Esophagus squamous epithelium (tissue), 5 donors: Measurements from ENCODE around the gene MAD1L1. TPM values are rescaled to one million over a fixed set of nuclear protein-coding genes. Genes with fewer than 3 reads are reported as not detected.
"Not testable (repeated sequence)": the region's sequence is repeated elsewhere in the genome, so short reads cannot be mapped to it uniquely, and the experiment has no call there.

Experiments used
- DNase-seq: peaks from one replicate; lab custom pipeline; 2025; lab: John Stamatoyannopoulos, UW
- H3K27ac ChIP-seq, 4 donors: fragments of 200-600 bp; sonication (generic); one replicate each; pipeline ENCODE4 v1.5.1; 2016 to 2019; ENCODE audit warnings: mild to moderate bottlenecking in 1 of 4
- H3K27me3 ChIP-seq, 4 donors: fragments of 200-600 bp; sonication (generic); 1 replicate in 3 of 4; 2 replicates in 1 of 4; pipeline versions ENCODE4 v1.5.1 to v1.6.0; 2017 to 2021; ENCODE audit warnings: antibody characterized with exemption in 1 of 4
- H3K36me3 ChIP-seq, 3 donors: fragments of 200-600 bp; sonication (generic); one replicate each; pipeline ENCODE4 v1.5.1; 2016 to 2019
- H3K4me1 ChIP-seq, 3 donors: fragments of 200-600 bp; sonication (generic); one replicate each; pipeline ENCODE4 v1.5.1; 2017 to 2019
- H3K4me3 ChIP-seq, 4 donors: fragments of 200-600 bp; sonication (generic); 1 replicate in 3 of 4; 2 replicates in 1 of 4; pipeline ENCODE4 v1.5.1; 2016 to 2019; ENCODE audit warnings: mild to moderate bottlenecking in 2 of 4, moderate library complexity in 1 of 4
- H3K9me3 ChIP-seq, 3 donors: fragments of 200-600 bp; sonication (generic); one replicate each; pipeline ENCODE4 v1.5.1; 2016 to 2019
- CTCF ChIP-seq, 6 experiments: fragments of 450-650 bp in 4 of 6; fragments of 200-600 bp in 2 of 6; sonication (generic) in 2 of 6; IDR thresholded peaks; one replicate each; pipeline ENCODE4 v1.5.1; 2016 to 2019; ENCODE audit warnings: antibody characterized with exemption in 6 of 6, mild to moderate bottlenecking in 4 of 6, moderate library complexity in 4 of 6
- POLR2A ChIP-seq, 4 donors: fragments of 450-650 bp; IDR thresholded peaks; one replicate each; pipeline ENCODE4 v1.6.1; 2017; ENCODE audit warnings: antibody characterized with exemption in 4 of 4, mild to moderate bottlenecking in 4 of 4, moderate library complexity in 3 of 4
- WGBS, 2 donors: methylation state at CpG; one replicate each; pipeline ENCODE4 v1.1.5; 2018; 5-methylcytosine and 5-hydroxymethylcytosine counted together
- intact Hi-C: fragments of 100-400 bp; cut with DNase I; formaldehyde crosslinking; loops from one replicate; pipeline ENCODE4 v1.15.0; 2022
- total RNA-seq, 4 donors: library from RNA; depleted of rRNA; stranded (reverse); fragments of >200 nt; gene quantifications; one replicate each; pipeline ENCODE4 v1.1.0, GENCODE V29; 2016
- donor health status: DM: yes; HTN: yes; CAD: no.

MAD1L1 gene
- total RNA-seq, 4 donors from 2014 or later, result 16.6 to 40.4 (median 30.2) TPM

GRCh38 chr7:1933066-1933750, 299.5 kb downstream of the MAD1L1 start:
- TF ChIP-seq POLR2A (IDR thresholded peaks at IDR 0.05) (no peak), CTCF (IDR thresholded peaks at IDR 0.05) (no peak)
- intact Hi-C loops, result no loop called here
- H3K36me3 ChIP-seq, result peaks cover 0 to 22% (median 0%) of the 10 kb centered on the region in 3 donors
- no peak overlapping the region for H3K27ac ChIP-seq
- no peaks in the 10 kb centered on the region for H3K27me3 ChIP-seq
- no peak for DNase-seq
- no peak overlapping the region for H3K4me3 ChIP-seq
- 67 to 100% methylated on average over 4 to 5 of the region's 27 CpGs for WGBS, 2 donors
- no peaks in the 10 kb centered on the region for H3K9me3 ChIP-seq
- no peaks in the 10 kb centered on the region for H3K4me1 ChIP-seq

GRCh38 chr7:1931951-1932270, 300.8 kb downstream of the MAD1L1 start:
- no peaks in the 10 kb centered on the region for H3K9me3 ChIP-seq
- H3K27ac ChIP-seq, result no peak overlapping the region
- H3K36me3 ChIP-seq, result peaks cover 0 to 22% (median 0%) of the 10 kb centered on the region in 3 donors
- intact Hi-C loops, result no loop called here
- 93 to 100% methylated on average over 3 to 9 of the region's 9 CpGs for WGBS, 2 donors
- H3K27me3 ChIP-seq, result no peaks in the 10 kb centered on the region
- no peak for DNase-seq
- H3K4me1 ChIP-seq, result no peaks in the 10 kb centered on the region
- TF ChIP-seq CTCF (IDR thresholded peaks at IDR 0.05) (no peak), POLR2A (IDR thresholded peaks at IDR 0.05) (no peak)
- no peak overlapping the region for H3K4me3 ChIP-seq

GRCh38 chr7:1931256-1931950, 301.3 kb downstream of the MAD1L1 start:
- TF ChIP-seq POLR2A (IDR thresholded peaks at IDR 0.05) (no peak), CTCF (IDR thresholded peaks at IDR 0.05) (no peak)
- Histone ChIP-seq H3K4me1 (no peaks in the 10 kb centered on the region), H3K36me3 (peaks cover 0 to 21% (median 0%) of the 10 kb centered on the region in 3 donors), H3K4me3 (no peak overlapping the region), H3K27ac (no peak overlapping the region), H3K27me3 (no peaks in the 10 kb centered on the region), H3K9me3 (no peaks in the 10 kb centered on the region)
- DNase-seq, result no peak
- intact Hi-C loops, result no loop called here
- WGBS, 2 donors, result 89 to 97% methylated on average over 16 to 17 of the region's 22 CpGs

- Histone ChIP-seq H3K4me3 (no peak overlapping the region), H3K36me3 (peaks cover 0 to 13% (median 0%) of the 10 kb centered on the region in 3 donors), H3K9me3 (no peaks in the 10 kb centered on the region), H3K27ac (no peak overlapping the region), H3K27me3 (no peaks in the 10 kb centered on the region), H3K4me1 (no peaks in the 10 kb centered on the region)
- WGBS, 2 donors, result 100% methylated on average over 7 of the region's 36 CpGs; no CpG with 5 or more reads in 1 of the 2 donors
- DNase-seq, result no peak
- no peak for TF ChIP-seq CTCF (IDR thresholded peaks at IDR 0.05)
- intact Hi-C loops, result no loop called here
These were observed 302.2 kb downstream of the MAD1L1 start for GRCh38 chr7:1930381-1931065.

GRCh38 chr7:1929349-1929925, 303.3 kb downstream of the MAD1L1 start:
- peaks cover 0 to 13% (median 0%) of the 10 kb centered on the region in 3 donors for H3K36me3 ChIP-seq
- H3K9me3 ChIP-seq, H3K27me3 ChIP-seq, H3K27ac ChIP-seq, H3K4me1 ChIP-seq, intact Hi-C loops, DNase-seq, H3K4me3 ChIP-seq: not testable (repeated sequence)
- WGBS, 2 donors, result 96% methylated on average over 7 of the region's 29 CpGs
